Esophagus muscularis mucosa (tissue), 4 donors: Measurements from ENCODE around the gene TPSAB1.

ENCODE experiments used
- CTCF ChIP-seq, 3 experiments: fragments of 200-600 bp in 2 of 3; fragments of 450-650 bp in 1 of 3; sonication (generic) in 2 of 3; IDR thresholded peaks; one replicate each; pipeline ENCODE4 v1.5.1; 2017 to 2019; ENCODE audit warnings: antibody characterized with exemption in 3 of 3, mild to moderate bottlenecking in 2 of 3, moderate library complexity in 1 of 3
- EP300 ChIP-seq: sonication (generic); formaldehyde crosslinking; IDR thresholded peaks from one replicate; pipeline ENCODE4 v1.6.1; 2017; ENCODE audit warnings: antibody characterized with exemption
- POLR2AphosphoS5 ChIP-seq, 2 donors: sonication (generic); formaldehyde crosslinking; IDR thresholded peaks; one replicate each; pipeline ENCODE4 v1.6.1; 2017; ENCODE audit warnings: antibody characterized with exemption in 2 of 2

DNA sequence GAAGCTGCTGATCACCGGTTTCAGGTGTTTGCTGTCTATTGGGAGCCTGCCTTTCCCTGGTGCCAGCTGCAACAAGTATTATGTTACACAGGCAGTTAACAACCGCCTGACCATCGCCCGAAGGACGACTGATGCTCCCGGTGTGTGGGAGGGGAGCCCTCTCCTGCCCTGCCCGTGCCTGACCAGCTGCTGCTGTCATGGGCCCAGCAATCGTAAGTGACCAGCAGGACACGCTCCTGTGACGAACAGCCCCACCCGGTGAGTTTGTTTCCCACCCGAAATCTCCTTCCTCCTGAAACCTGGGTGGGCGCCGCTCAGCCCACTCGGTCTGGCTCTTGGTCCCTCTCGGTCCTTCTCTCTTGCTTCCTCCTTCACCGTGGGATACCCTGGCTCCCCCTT lies 51.1 kb downstream of the TPSAB1 start:
- TF ChIP-seq CTCF (IDR thresholded peaks at IDR 0.05) (no peak), EP300 (no peak), POLR2AphosphoS5 (IDR thresholded peaks at IDR 0.05) (no peak)
